ENCODE data around the gene STK40. TPM values are rescaled to one million over a fixed set of nuclear protein-coding genes. Genes with fewer than 3 reads are reported as not detected.

Gene STK40
- total RNA-seq, 1 experiment from 2014 or later: 26.2 TPM

- H3K9me3 Mint-ChIP-seq: no peaks in the 10 kb centered on the region
- no peak for DNase-seq
Measured at GRCh38 chr1:36301220-36301619, 84.5 kb downstream of the STK40 start.

More at GRCh38 chr1:36301220-36301619, 84.5 kb downstream of the STK40 start:
- Histone ChIP-seq H2BK5ac (ENCODE audit: insufficient read length, low read length) (no peak overlapping the region), H3K56ac (ENCODE audit: insufficient read length, low read depth, low read length) (no peak overlapping the region), H3K27ac (ENCODE audit: insufficient read length, low read depth, low read length) (no peak overlapping the region), H3T11ph (ENCODE audit: low read length) (no peak overlapping the region), H3K18ac (ENCODE audit: insufficient read length, low read depth, low read length) (no peak overlapping the region), H3K14ac (ENCODE audit: insufficient read depth, low read length) (no peak overlapping the region), H3K79me2 (ENCODE audit: insufficient read depth, low read length) (no peaks in the 10 kb centered on the region), H4K91ac (ENCODE audit: insufficient read length, low read depth, low read length) (no peak overlapping the region), H4K5ac (ENCODE audit: insufficient read length, low read depth, low read length) (no peak overlapping the region), H2BK12ac (ENCODE audit: insufficient read length, low read depth, low read length) (no peak overlapping the region), H2AFZ (ENCODE audit: low read length) (no peak overlapping the region), H3K9me3 (ENCODE audit: control insufficient read depth, low read depth, low read length) (no peaks in the 10 kb centered on the region), H3K9ac (ENCODE audit: extremely low read depth, insufficient read length, low read length) (no peak overlapping the region), H3K4ac (ENCODE audit: low read depth, low read length) (no peak overlapping the region), H3K23ac (ENCODE audit: insufficient read length, low read depth, low read length) (no peak overlapping the region), H2BK120ac (ENCODE audit: low read depth, low read length, poor library complexity, severe bottlenecking) (no peak overlapping the region), H3K79me1 (ENCODE audit: insufficient read depth, low read depth, low read length, poor library complexity, severe bottlenecking) (no peaks in the 10 kb centered on the region), H4K8ac (replicated peaks; ENCODE audit: insufficient read length, low read depth, low read length) (no peak overlapping the region), H2AK5ac (ENCODE audit: insufficient read length, low read length) (no peak overlapping the region), H3K27me3 (ENCODE audit: insufficient read depth, low read length) (no peaks in the 10 kb centered on the region), H3K4me1 (ENCODE audit: insufficient read depth, low read length) (no peaks in the 10 kb centered on the region), H3K23me2 (ENCODE audit: insufficient read length, low read depth, low read length, poor library complexity, severe bottlenecking) (no peaks in the 10 kb centered on the region), H3K4me2 (ENCODE audit: insufficient read depth, insufficient read length, low read length) (no peak overlapping the region), H2BK20ac (ENCODE audit: low read depth, low read length, poor library complexity, severe bottlenecking) (no peak overlapping the region), H4K20me1 (ENCODE audit: control insufficient read depth, insufficient read depth, insufficient read length) (no peaks in the 10 kb centered on the region), H2BK15ac (ENCODE audit: low read depth, low read length) (no peak overlapping the region)
- Mint-ChIP-seq H3K36me3 (ENCODE audit: insufficient read depth in 1 of 3, low read depth in 3 of 3) (peaks cover 35 to 83% (median 73%) of the 10 kb centered on the region in 3 experiments; a peak in 6 of 7 replicates), H3K27me3 (ENCODE audit: low read depth) (no peaks in the 10 kb centered on the region), H3K4me3 (no peak overlapping the region), H3K4me1 (peaks cover 9 to 11% of the 10 kb centered on the region in 2 experiments), H3K27ac (peak overlapping the region in 2 of 3 experiments; percentile 16 to 37; a peak in 1 of 7 replicates)
- WGBS (ENCODE audit: extremely low coverage, insufficient read length, low lambda C conversion rate): no CpG with 5 or more reads among the region's 1 CpG
- no peak for TF ChIP-seq CTCF (conservative IDR thresholded peaks at IDR 0.05)

Measured in H9 (cell line).